ENCODE results near the gene VTI1A. TPM values are rescaled to one million over a fixed set of nuclear protein-coding genes. Genes with fewer than 3 reads are reported as not detected.

VTI1A gene
- total RNA-seq, 1 experiment from 2014 or later = 22.0 TPM

DNA sequence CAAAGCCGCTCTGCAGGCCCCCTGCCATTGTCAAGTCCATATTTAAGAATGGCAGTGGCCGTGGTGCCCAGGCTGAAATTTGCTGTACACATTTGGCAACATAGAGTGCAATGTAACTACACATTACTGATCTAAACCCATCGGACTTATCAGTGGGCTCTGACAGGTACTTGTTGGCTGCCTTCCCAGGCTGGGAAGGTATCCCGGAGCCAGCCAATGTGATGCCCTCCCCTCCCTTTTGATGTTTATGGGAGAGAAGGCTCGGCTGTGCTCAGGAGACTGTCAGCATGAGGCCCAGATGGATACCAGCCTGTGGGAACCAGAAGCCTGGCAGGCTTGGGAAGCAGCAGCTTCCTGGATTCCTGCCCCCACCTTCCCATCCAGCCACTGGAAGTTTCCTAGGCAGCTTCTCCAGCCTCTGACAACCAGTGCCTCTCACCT is 357.0 kb downstream of the VTI1A start:
- H3K9me3 Mint-ChIP-seq = peaks cover 0 to 4% of the 10 kb centered on the region in 2 experiments; a peak in 1 of 5 replicates
- Histone ChIP-seq H3K27ac (ENCODE audit: insufficient read length, low read depth, low read length) (no peak overlapping the region), H3K9me3 (ENCODE audit: control insufficient read depth, low read depth, low read length) (no peaks in the 10 kb centered on the region), H2BK120ac (ENCODE audit: low read depth, low read length, poor library complexity, severe bottlenecking) (no peak overlapping the region), H2AFZ (ENCODE audit: low read length) (no peak overlapping the region), H3K14ac (ENCODE audit: insufficient read depth, low read length) (no peak overlapping the region), H3K79me1 (ENCODE audit: insufficient read depth, low read depth, low read length, poor library complexity, severe bottlenecking) (no peaks in the 10 kb centered on the region), H3T11ph (ENCODE audit: low read length) (no peak overlapping the region), H3K56ac (ENCODE audit: insufficient read length, low read depth, low read length) (no peak overlapping the region), H2BK5ac (ENCODE audit: insufficient read length, low read length) (no peak overlapping the region), H3K4ac (ENCODE audit: low read depth, low read length) (no peak overlapping the region), H3K27me3 (ENCODE audit: insufficient read depth, low read length) (no peaks in the 10 kb centered on the region), H3K4me2 (ENCODE audit: insufficient read depth, insufficient read length, low read length) (no peak overlapping the region), H3K18ac (ENCODE audit: insufficient read length, low read depth, low read length) (peak overlapping the region; percentile 3), H2AK5ac (ENCODE audit: insufficient read length, low read length) (no peak overlapping the region), H4K20me1 (ENCODE audit: control insufficient read depth, insufficient read depth, insufficient read length) (no peaks in the 10 kb centered on the region), H3K9ac (ENCODE audit: extremely low read depth, insufficient read length, low read length) (no peak overlapping the region), H2BK20ac (ENCODE audit: low read depth, low read length, poor library complexity, severe bottlenecking) (no peak overlapping the region), H2BK12ac (ENCODE audit: insufficient read length, low read depth, low read length) (no peak overlapping the region), H3K79me2 (ENCODE audit: insufficient read depth, low read length) (no peaks in the 10 kb centered on the region), H3K23me2 (ENCODE audit: insufficient read length, low read depth, low read length, poor library complexity, severe bottlenecking) (no peaks in the 10 kb centered on the region), H3K23ac (ENCODE audit: insufficient read length, low read depth, low read length) (no peak overlapping the region), H3K4me1 (ENCODE audit: insufficient read depth, low read length) (peaks cover 8% of the 10 kb centered on the region; the same call in 1 of the 2 replicates), H4K91ac (ENCODE audit: insufficient read length, low read depth, low read length) (no peak overlapping the region), H2BK15ac (ENCODE audit: low read depth, low read length) (no peak overlapping the region), H4K5ac (ENCODE audit: insufficient read length, low read depth, low read length) (no peak overlapping the region), H4K8ac (replicated peaks; ENCODE audit: insufficient read length, low read depth, low read length) (no peak overlapping the region)
- H3K4me3 Mint-ChIP-seq = no peak overlapping the region
- DNase-seq = peak; percentile 39
- peaks cover 6 to 8% (median 8%) of the 10 kb centered on the region in 3 experiments; a peak in 6 of 7 replicates for H3K36me3 Mint-ChIP-seq (ENCODE audit: insufficient read depth in 1 of 3, low read depth in 3 of 3)
- peaks cover 5% of the 10 kb centered on the region for H3K27me3 Mint-ChIP-seq (ENCODE audit: low read depth)
- H3K27ac Mint-ChIP-seq = peak overlapping the region in 2 of 3 experiments; percentile 79 to 85; a peak in 3 of 7 replicates
- TF ChIP-seq, protein P1, sequence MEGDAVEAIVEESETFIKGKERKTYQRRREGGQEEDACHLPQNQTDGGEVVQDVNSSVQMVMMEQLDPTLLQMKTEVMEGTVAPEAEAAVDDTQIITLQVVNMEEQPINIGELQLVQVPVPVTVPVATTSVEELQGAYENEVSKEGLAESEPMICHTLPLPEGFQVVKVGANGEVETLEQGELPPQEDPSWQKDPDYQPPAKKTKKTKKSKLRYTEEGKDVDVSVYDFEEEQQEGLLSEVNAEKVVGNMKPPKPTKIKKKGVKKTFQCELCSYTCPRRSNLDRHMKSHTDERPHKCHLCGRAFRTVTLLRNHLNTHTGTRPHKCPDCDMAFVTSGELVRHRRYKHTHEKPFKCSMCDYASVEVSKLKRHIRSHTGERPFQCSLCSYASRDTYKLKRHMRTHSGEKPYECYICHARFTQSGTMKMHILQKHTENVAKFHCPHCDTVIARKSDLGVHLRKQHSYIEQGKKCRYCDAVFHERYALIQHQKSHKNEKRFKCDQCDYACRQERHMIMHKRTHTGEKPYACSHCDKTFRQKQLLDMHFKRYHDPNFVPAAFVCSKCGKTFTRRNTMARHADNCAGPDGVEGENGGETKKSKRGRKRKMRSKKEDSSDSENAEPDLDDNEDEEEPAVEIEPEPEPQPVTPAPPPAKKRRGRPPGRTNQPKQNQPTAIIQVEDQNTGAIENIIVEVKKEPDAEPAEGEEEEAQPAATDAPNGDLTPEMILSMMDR (conservative IDR thresholded peaks at IDR 0.05) = no peak
- no CpG with 5 or more reads among the region's 5 CpGs for WGBS (ENCODE audit: extremely low coverage, insufficient read length, low lambda C conversion rate)
- peaks cover 34 to 36% of the 10 kb centered on the region in 2 experiments for H3K4me1 Mint-ChIP-seq

Measured in H9 (cell line).